ENCODE results near the gene SNN.

- TF ChIP-seq, protein P1, sequence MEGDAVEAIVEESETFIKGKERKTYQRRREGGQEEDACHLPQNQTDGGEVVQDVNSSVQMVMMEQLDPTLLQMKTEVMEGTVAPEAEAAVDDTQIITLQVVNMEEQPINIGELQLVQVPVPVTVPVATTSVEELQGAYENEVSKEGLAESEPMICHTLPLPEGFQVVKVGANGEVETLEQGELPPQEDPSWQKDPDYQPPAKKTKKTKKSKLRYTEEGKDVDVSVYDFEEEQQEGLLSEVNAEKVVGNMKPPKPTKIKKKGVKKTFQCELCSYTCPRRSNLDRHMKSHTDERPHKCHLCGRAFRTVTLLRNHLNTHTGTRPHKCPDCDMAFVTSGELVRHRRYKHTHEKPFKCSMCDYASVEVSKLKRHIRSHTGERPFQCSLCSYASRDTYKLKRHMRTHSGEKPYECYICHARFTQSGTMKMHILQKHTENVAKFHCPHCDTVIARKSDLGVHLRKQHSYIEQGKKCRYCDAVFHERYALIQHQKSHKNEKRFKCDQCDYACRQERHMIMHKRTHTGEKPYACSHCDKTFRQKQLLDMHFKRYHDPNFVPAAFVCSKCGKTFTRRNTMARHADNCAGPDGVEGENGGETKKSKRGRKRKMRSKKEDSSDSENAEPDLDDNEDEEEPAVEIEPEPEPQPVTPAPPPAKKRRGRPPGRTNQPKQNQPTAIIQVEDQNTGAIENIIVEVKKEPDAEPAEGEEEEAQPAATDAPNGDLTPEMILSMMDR (IDR thresholded peaks at IDR 0.05) = no peak
- TF ChIP-seq POLR2A (IDR thresholded peaks at IDR 0.05; ENCODE audit: low read depth) (no peak), EP300 (IDR thresholded peaks at IDR 0.05) (no peak)
Measured at GRCh38 chr16:11635113-11635652, 33.1 kb upstream of the SNN start.
